Measurements from ENCODE around the gene SST. TPM values are rescaled to one million over a fixed set of nuclear protein-coding genes. Genes with fewer than 3 reads are reported as not detected.
"Not testable (repeated sequence)": the region's sequence is repeated elsewhere in the genome, so short reads cannot be mapped to it uniquely, and the experiment has no call there.

SST gene
- total and polyA plus RNA-seq, 7 donors, result 1.1 to 19.2 (median 7.0) TPM; not detected in 1

DNA sequence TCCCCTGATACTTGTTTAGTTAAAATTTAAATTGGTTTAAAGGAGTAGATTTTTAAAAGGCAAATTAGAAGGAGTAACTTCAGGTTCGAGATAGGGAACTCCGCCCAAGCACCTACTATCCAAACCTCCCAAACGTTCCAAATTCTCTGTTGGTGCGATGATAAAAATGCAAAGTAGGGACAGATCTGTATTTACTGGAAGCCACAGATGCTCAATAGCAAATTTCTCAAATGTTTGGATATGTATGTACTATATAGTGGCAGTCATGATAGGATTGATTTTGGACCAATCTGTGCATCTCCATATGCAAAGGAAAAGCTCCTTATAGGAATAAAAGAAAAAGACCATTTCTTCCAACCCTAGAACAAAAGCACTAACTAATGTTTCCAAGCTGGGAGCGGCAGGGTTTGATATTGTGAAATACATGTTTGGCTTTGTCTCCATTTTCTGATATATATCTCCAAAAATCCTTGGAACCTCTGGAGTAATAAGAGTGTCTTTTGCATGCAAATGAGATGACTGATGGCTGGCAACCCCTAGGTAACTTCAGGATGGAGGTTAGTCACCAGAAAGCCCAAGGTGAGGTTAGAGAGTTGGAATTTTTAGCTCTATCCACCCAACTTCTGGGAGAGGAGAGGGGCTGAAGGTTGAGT, 16.6 kb upstream of the SST start:
- 94 to 97% methylated on average over 5 of the region's 5 CpGs for WGBS, 2 donors
- intact Hi-C loops (cut with DNase I), result no loop called here
- no peak overlapping the region for H3K4me3 ChIP-seq

DNA sequence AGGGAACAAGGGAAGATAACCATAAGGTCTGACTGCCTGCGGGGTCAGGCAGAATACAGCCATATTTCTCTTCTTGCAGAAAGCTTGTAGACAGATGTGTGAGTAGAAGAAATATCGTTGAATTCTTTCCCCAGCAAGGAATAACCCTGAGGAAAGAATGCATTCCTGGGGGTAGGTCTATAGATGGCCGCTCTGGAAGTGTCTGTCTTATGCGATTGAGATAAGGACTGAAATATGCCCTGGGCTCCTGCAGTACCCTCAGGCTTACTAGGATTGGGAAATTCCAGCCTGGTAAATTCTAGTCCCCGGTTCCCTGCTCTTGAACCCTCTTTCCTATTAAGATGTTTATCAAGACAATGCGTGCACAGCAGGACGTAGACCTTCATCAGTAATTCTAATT, 15.8 kb upstream of the SST start:
- TF ChIP-seq, protein P1, sequence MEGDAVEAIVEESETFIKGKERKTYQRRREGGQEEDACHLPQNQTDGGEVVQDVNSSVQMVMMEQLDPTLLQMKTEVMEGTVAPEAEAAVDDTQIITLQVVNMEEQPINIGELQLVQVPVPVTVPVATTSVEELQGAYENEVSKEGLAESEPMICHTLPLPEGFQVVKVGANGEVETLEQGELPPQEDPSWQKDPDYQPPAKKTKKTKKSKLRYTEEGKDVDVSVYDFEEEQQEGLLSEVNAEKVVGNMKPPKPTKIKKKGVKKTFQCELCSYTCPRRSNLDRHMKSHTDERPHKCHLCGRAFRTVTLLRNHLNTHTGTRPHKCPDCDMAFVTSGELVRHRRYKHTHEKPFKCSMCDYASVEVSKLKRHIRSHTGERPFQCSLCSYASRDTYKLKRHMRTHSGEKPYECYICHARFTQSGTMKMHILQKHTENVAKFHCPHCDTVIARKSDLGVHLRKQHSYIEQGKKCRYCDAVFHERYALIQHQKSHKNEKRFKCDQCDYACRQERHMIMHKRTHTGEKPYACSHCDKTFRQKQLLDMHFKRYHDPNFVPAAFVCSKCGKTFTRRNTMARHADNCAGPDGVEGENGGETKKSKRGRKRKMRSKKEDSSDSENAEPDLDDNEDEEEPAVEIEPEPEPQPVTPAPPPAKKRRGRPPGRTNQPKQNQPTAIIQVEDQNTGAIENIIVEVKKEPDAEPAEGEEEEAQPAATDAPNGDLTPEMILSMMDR (IDR thresholded peaks at IDR 0.05), result no peak
- TF ChIP-seq POLR2AphosphoS5 (IDR thresholded peaks at IDR 0.05) (no peak), EP300 (IDR thresholded peaks at IDR 0.05) (no peak), POLR2A (IDR thresholded peaks at IDR 0.05) (no peak)
- Histone ChIP-seq H3K4me3 (no peak overlapping the region), H3K27me3 (no peaks in the 10 kb centered on the region), H3K36me3 (no peaks in the 10 kb centered on the region), H3K4me1 (no peaks in the 10 kb centered on the region), H3K27ac (no peak overlapping the region), H3K9me3 (peaks cover 0 to 4% (median 1%) of the 10 kb centered on the region in 4 donors)
- intact Hi-C loops (cut with DNase I), result no loop called here
- no peak for DNase-seq
- WGBS, 2 donors, result 94% methylated on average over 7 of the region's 7 CpGs

More for the DNA sequence above, 16.6 kb upstream of the SST start:
- no peak overlapping the region for H3K27ac ChIP-seq
- TF ChIP-seq, protein P1 (IDR thresholded peaks at IDR 0.05), result no peak
- TF ChIP-seq EP300 (IDR thresholded peaks at IDR 0.05) (no peak), POLR2AphosphoS5 (IDR thresholded peaks at IDR 0.05) (no peak), POLR2A (IDR thresholded peaks at IDR 0.05) (no peak)
- no peaks in the 10 kb centered on the region for H3K4me1 ChIP-seq
- peaks cover 0 to 4% (median 1%) of the 10 kb centered on the region in 4 donors for H3K9me3 ChIP-seq
- no peak for DNase-seq
- H3K27me3 ChIP-seq, result no peaks in the 10 kb centered on the region
- H3K36me3 ChIP-seq, result no peaks in the 10 kb centered on the region

DNA sequence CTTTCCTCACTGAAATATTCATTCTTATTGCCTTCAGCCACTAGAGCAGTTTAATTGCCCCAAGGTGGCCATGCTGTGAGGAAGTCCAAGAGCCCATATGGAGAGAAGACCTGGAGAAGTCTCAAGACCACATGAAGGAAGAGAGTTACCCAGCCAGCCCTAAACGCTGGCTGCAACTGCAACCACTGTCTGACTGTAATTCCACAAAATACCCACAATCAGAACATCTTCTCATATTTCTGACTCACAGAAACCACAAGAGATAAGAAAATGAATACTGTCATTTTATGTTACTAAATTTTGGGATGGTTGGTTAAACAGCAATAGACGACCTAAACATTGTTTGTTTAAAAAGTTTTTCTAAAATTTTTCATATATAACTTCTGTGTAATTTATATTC, 14.7 kb upstream of the SST start:
- Histone ChIP-seq H3K4me1 (no peaks in the 10 kb centered on the region), H3K27ac (no peak overlapping the region), H3K36me3 (no peaks in the 10 kb centered on the region), H3K9me3 (peaks cover 0 to 4% (median 1%) of the 10 kb centered on the region in 4 donors), H3K27me3 (no peaks in the 10 kb centered on the region), H3K4me3 (no peak overlapping the region)
- WGBS, 2 donors, result 55 to 57% methylated on average over 2 of the region's 2 CpGs
- no peak for DNase-seq
- intact Hi-C loops (cut with DNase I), result no loop called here
- TF ChIP-seq POLR2A (IDR thresholded peaks at IDR 0.05) (no peak), EP300 (IDR thresholded peaks at IDR 0.05) (no peak), POLR2AphosphoS5 (IDR thresholded peaks at IDR 0.05) (no peak)
- TF ChIP-seq, protein P1 (IDR thresholded peaks at IDR 0.05), result no peak

DNA sequence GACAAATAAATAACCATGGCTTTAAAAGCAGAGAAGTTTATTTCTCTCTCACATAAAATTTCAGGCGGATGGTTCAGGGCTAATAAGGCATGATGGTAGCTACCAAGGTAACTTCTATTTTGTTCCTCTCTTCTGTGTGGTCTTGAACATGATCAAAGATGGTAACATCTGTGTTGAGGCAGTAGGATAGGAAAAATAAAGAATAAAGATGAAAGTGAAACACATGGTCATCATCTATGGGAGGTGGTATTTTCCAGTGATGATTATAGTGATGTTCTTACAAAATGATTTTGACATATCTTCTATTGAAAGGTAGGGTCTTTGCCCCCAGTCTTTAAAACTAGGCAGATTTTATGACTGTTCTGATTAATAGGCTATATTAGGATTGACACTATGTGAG, 14.2 kb upstream of the SST start:
- intact Hi-C loops (cut with DNase I), result no loop called here
- H3K4me3 ChIP-seq, result no peak overlapping the region
- WGBS, 2 donors, result 93% methylated on average over 1 of the region's 1 CpG
- H3K27me3 ChIP-seq, result no peaks in the 10 kb centered on the region
- H3K4me1 ChIP-seq, result peaks cover 0 to 4% (median under 1%) of the 10 kb centered on the region in 4 donors
- H3K36me3 ChIP-seq, result no peaks in the 10 kb centered on the region
- TF ChIP-seq EP300 (IDR thresholded peaks at IDR 0.05), result no peak
- no peak for TF ChIP-seq POLR2AphosphoS5 (IDR thresholded peaks at IDR 0.05)
- TF ChIP-seq POLR2A (IDR thresholded peaks at IDR 0.05), result no peak
- TF ChIP-seq, protein P1 (IDR thresholded peaks at IDR 0.05), result no peak
- no peak overlapping the region for H3K27ac ChIP-seq
- DNase-seq, result no peak
- H3K9me3 ChIP-seq, result peaks cover 0 to 4% (median 1%) of the 10 kb centered on the region in 4 donors

DNA sequence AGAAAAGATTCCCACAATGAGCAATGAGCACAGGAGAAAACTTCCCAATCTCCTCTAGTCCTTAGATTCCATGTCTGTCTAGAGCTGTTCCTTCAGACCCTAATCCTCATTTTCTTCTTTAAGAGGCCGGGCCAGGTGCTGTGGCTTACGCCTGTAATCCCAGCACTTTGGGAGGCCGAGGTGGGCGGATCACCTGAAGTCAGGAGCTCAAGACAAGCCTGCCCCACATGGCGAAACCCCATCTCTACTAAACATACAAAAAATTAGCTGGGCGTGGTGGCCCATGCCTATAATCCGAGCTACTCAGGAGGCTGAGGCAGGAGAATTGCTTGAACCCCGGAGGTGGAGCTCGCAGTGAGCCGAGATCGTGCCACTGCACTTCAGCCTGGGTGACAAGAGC, 11.6 kb upstream of the SST start:
- H3K27me3 ChIP-seq; H3K36me3 ChIP-seq; DNase-seq; H3K4me3 ChIP-seq; H3K27ac ChIP-seq; intact Hi-C loops (cut with DNase I); H3K9me3 ChIP-seq: not testable (repeated sequence)
- 57 to 83% methylated on average over 11 of the region's 11 CpGs for WGBS, 2 donors
- peaks cover 0 to 22% (median 2%) of the 10 kb centered on the region in 4 donors for H3K4me1 ChIP-seq

Measured in sigmoid colon (tissue), 7 donors.